Measurements from ENCODE around the gene TTC12.

The TTC12 gene

GRCh38 chr11:113304916-113305315 is 9.5 kb upstream of the TTC12 start:
- Histone ChIP-seq H3K9ac (no peak overlapping the region), H3K4me1 (no peaks in the 10 kb centered on the region), H4K20me1 (no peaks in the 10 kb centered on the region), H3K27me3 (no peaks in the 10 kb centered on the region), H3K9me3 (no peaks in the 10 kb centered on the region), H3K27ac (no peak overlapping the region), H3K4me3 (no peak overlapping the region), H3K4me2 (no peak overlapping the region), H3K36me3 (no peaks in the 10 kb centered on the region)
- TF ChIP-seq Cebpa-rat (IDR thresholded peaks at IDR 0.05) = no peak

DNA sequence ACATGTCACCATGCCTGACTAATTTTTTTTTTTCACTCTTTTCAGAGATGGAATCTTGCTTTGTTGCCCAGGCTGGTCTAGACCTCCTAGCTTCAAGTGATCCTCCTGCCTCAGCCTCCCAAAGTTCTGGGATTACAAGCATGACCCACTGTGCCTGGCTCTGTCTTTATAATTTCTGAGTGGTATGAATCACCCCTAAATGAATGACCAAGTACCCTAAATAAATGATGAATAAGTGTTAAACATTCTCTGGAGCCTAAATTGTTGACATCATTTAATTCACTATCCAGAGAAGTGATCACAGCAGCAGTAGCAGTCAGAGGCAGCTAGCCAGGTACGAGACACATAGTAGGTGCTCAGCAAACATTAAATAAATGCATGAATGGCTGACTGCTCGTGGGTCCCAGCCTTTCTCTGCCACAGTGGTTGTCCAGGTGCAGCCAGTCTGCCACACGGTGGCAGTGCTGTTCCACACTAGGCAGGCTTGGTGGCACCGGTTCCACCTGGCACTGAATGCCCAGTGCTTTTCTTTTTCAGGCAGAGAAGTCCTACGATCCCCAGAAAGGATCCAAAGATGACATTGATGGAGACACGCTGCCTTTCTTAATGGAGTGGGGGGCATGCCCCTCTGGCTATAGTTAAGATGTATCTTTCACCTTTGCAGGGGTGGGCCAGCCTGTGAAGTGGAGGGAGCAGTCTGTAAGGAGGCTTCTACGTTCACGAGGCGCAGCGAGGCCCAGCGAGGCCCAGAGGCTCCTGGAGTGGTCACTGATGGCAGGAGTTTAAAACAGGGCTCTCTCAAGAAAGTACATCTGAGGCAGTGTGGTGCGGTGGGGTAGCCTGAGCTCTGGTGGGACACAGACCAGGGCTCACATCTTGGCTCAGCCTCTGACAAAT is 8.7 kb upstream of the TTC12 start:
- H3K9ac ChIP-seq = no peak overlapping the region
- no peak overlapping the region for H3K4me2 ChIP-seq
- H3K4me1 ChIP-seq = no peaks in the 10 kb centered on the region
- H3K27ac ChIP-seq = no peak overlapping the region
- H3K27me3 ChIP-seq = no peaks in the 10 kb centered on the region
- H4K20me1 ChIP-seq = no peaks in the 10 kb centered on the region
- no peaks in the 10 kb centered on the region for H3K9me3 ChIP-seq
- H3K4me3 ChIP-seq = no peak overlapping the region
- TF ChIP-seq Cebpa-rat (IDR thresholded peaks at IDR 0.05) = no peak
- no peaks in the 10 kb centered on the region for H3K36me3 ChIP-seq

GRCh38 chr11:113308601-113309000 is 5.8 kb upstream of the TTC12 start:
- no peak overlapping the region for H3K9ac ChIP-seq
- H3K4me1 ChIP-seq = no peaks in the 10 kb centered on the region
- no peak overlapping the region for H3K4me2 ChIP-seq
- H3K27ac ChIP-seq = no peak overlapping the region
- H3K4me3 ChIP-seq = no peak overlapping the region
- H3K27me3 ChIP-seq = no peaks in the 10 kb centered on the region
- TF ChIP-seq Cebpa-rat (IDR thresholded peaks at IDR 0.05) = no peak
- no peaks in the 10 kb centered on the region for H4K20me1 ChIP-seq
- H3K9me3 ChIP-seq = no peaks in the 10 kb centered on the region
- H3K36me3 ChIP-seq = no peaks in the 10 kb centered on the region

- no peaks in the 10 kb centered on the region for H4K20me1 ChIP-seq
- no peak overlapping the region for H3K4me3 ChIP-seq
- no peak overlapping the region for H3K27ac ChIP-seq
- no peak for TF ChIP-seq Cebpa-rat (IDR thresholded peaks at IDR 0.05)
- peaks cover 5% of the 10 kb centered on the region; the same call in 1 of the 2 replicates for H3K9me3 ChIP-seq
- H3K4me2 ChIP-seq = no peak overlapping the region
- H3K4me1 ChIP-seq = no peaks in the 10 kb centered on the region
- H3K27me3 ChIP-seq = no peaks in the 10 kb centered on the region
- no peaks in the 10 kb centered on the region for H3K36me3 ChIP-seq
- H3K9ac ChIP-seq = no peak overlapping the region
These were observed 2.8 kb upstream of the TTC12 start for GRCh38 chr11:113311536-113311935.

DNA sequence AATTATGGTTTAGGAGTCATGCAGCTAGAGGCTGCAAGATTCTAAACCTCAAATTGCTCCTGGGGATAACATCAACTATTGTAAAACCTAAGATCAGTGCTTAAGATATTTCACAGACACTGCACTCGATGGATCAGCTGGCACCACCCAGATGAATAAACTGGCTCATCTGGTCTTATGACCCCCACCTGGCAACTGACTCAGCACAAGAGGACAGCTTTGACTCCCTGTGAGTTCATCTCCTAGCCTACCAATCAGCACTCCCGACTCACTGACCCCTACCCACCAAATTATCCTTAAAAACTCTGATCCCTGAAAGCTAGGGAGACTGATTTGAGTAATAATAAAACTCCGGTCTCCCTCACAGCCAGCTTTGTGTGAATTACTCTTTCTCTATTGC is 782 bp upstream of the TTC12 start:
- no peak overlapping the region for H3K9ac ChIP-seq
- H3K4me2 ChIP-seq = no peak overlapping the region
- H3K27me3 ChIP-seq = no peaks in the 10 kb centered on the region
- no peaks in the 10 kb centered on the region for H3K36me3 ChIP-seq
- H4K20me1 ChIP-seq = no peaks in the 10 kb centered on the region
- no peak for TF ChIP-seq Cebpa-rat (IDR thresholded peaks at IDR 0.05)
- H3K27ac ChIP-seq = no peak overlapping the region
- no peaks in the 10 kb centered on the region for H3K4me1 ChIP-seq
- H3K4me3 ChIP-seq = no peak overlapping the region
- peaks cover 5% of the 10 kb centered on the region; the same call in 1 of the 2 replicates for H3K9me3 ChIP-seq

- H3K36me3 ChIP-seq = no peaks in the 10 kb centered on the region
- peaks cover 5% of the 10 kb centered on the region; the same call in 1 of the 2 replicates for H3K9me3 ChIP-seq
- no peaks in the 10 kb centered on the region for H3K27me3 ChIP-seq
- H3K4me3 ChIP-seq = no peak overlapping the region
- no peak overlapping the region for H3K27ac ChIP-seq
- no peak overlapping the region for H3K4me2 ChIP-seq
- H3K4me1 ChIP-seq = no peaks in the 10 kb centered on the region
- no peak for TF ChIP-seq Cebpa-rat (IDR thresholded peaks at IDR 0.05)
- H3K9ac ChIP-seq = no peak overlapping the region
- H4K20me1 ChIP-seq = no peaks in the 10 kb centered on the region
These were observed 356 bp upstream of the TTC12 start for GRCh38 chr11:113314065-113314388.

DNA sequence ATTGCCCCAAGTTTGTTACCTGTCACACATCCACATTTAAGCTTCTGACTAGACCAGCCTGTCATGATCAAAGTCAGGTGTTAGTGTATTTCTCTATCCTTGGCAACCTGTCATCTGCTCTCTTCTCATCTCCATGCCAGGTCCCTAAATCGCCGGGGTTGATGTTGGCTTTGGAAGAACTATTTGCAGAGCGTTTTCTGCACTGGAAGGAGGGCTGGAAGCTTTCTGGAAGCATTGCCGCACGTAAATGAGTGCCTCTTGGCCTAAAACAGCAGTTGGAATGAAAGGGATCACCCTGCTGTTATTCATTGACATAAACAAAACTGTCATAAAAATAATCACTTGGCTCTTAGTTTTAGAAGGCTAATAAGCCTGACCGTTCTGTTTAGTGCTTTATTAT is 1.4 kb downstream of the TTC12 start:
- Histone ChIP-seq H3K4me2 (no peak overlapping the region), H4K20me1 (no peaks in the 10 kb centered on the region), H3K36me3 (no peaks in the 10 kb centered on the region), H3K27ac (no peak overlapping the region), H3K27me3 (no peaks in the 10 kb centered on the region), H3K9me3 (peaks cover 5% of the 10 kb centered on the region; the same call in 1 of the 2 replicates), H3K4me1 (no peaks in the 10 kb centered on the region), H3K9ac (no peak overlapping the region), H3K4me3 (no peak overlapping the region)
- TF ChIP-seq Cebpa-rat (IDR thresholded peaks at IDR 0.05) = no peak

- Histone ChIP-seq H4K20me1 (no peaks in the 10 kb centered on the region), H3K27ac (no peak overlapping the region), H3K4me1 (no peaks in the 10 kb centered on the region), H3K36me3 (no peaks in the 10 kb centered on the region), H3K9me3 (peaks cover 5% of the 10 kb centered on the region; the same call in 1 of the 2 replicates), H3K4me2 (no peak overlapping the region), H3K9ac (no peak overlapping the region), H3K27me3 (no peaks in the 10 kb centered on the region), H3K4me3 (no peak overlapping the region)
- no peak for TF ChIP-seq Cebpa-rat (IDR thresholded peaks at IDR 0.05)
These were observed 1.9 kb downstream of the TTC12 start for GRCh38 chr11:113316256-113316655.

DNA sequence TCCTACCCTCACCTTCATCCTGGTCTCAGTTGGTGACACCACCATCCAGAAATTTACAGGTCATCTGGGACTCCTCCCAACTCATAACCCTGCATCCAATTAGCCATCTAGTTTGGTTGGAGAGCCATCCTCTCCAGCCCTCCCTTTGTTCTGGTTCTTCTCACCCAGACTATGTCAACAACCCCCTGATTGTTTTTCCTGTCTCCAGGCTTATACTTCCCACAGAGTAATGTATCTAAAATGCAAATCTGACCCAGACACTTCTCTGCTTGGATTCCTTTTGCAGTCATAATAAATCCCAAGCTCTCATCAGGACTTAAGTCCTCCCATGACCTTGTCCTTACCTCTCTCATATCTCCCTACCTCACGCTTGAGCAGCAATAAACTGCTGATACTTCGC is 3.0 kb downstream of the TTC12 start:
- TF ChIP-seq Cebpa-rat (IDR thresholded peaks at IDR 0.05) = no peak
- Histone ChIP-seq H3K36me3 (no peaks in the 10 kb centered on the region), H3K27ac (no peak overlapping the region), H3K4me3 (no peak overlapping the region), H3K4me2 (no peak overlapping the region), H3K9me3 (peaks cover 5% of the 10 kb centered on the region; the same call in 1 of the 2 replicates), H3K4me1 (no peaks in the 10 kb centered on the region), H3K27me3 (no peaks in the 10 kb centered on the region), H3K9ac (no peak overlapping the region), H4K20me1 (no peaks in the 10 kb centered on the region)

DNA sequence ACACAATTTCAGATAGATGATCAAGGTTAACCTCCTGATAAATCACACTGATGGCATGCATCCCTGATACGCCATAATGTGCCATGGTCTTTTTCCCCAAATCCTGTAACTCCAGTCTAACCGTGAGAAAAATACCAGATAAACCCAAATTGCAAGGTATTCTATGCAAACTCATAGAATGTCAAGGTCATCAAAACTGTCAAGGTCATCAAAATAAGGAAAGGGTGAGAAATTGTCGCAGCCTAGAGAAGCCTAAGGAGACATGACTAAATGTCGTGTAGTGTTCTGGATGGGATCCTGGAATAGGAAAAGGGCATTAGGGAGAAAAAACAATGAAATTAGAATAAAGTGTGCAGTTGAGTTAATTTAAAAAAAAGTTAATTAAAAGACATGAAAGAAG is 4.7 kb downstream of the TTC12 start:
- H3K27me3 ChIP-seq = no peaks in the 10 kb centered on the region
- H3K36me3 ChIP-seq = no peaks in the 10 kb centered on the region
- H3K4me3 ChIP-seq = no peak overlapping the region
- H4K20me1 ChIP-seq = no peaks in the 10 kb centered on the region
- H3K27ac ChIP-seq = no peak overlapping the region
- H3K4me2 ChIP-seq = no peak overlapping the region
- no peaks in the 10 kb centered on the region for H3K4me1 ChIP-seq
- H3K9ac ChIP-seq = no peak overlapping the region
- peaks cover 5% of the 10 kb centered on the region; the same call in 1 of the 2 replicates for H3K9me3 ChIP-seq
- no peak for TF ChIP-seq Cebpa-rat (IDR thresholded peaks at IDR 0.05)
